Ovary (tissue), 9 donors: ENCODE results near the gene ADGRG3. TPM values are rescaled to one million over a fixed set of nuclear protein-coding genes. Genes with fewer than 3 reads are reported as not detected.

Source experiments
- DNase-seq, 5 donors: peaks; one replicate each; pipeline ENCODE4 v3.0.0-alpha.2; 2019 to 2020
- H3K27ac ChIP-seq, 2 donors: fragments of 200-600 bp; one replicate each; pipeline versions ENCODE4 v1.5.1 to v1.8.0; 2019 to 2022
- H3K27me3 ChIP-seq: fragments of 200-600 bp; one replicate; pipeline ENCODE4 v1.8.0; 2022
- H3K36me3 ChIP-seq: fragments of 200-600 bp; sonication (generic); one replicate; pipeline ENCODE4 v1.5.1; 2019
- H3K4me1 ChIP-seq: one replicate; pipeline ENCODE4 v1.8.1; 2013; ENCODE audit warnings: mild to moderate bottlenecking, moderate library complexity; ENCODE audit not compliant: insufficient read depth
- H3K4me3 ChIP-seq: fragments of 200-600 bp; sonication (generic); one replicate; pipeline ENCODE4 v1.5.1; 2017
- H3K9me3 ChIP-seq, 2 donors: fragments of 200-600 bp in 1 of 2; sonication (generic) in 1 of 2; one replicate each; pipeline versions ENCODE4 v1.5.1 to v1.8.1; 2013 to 2019; ENCODE audit warnings: mild to moderate bottlenecking in 1 of 2, moderate library complexity in 1 of 2
- CTCF ChIP-seq, 3 donors: fragments of 450-650 bp in 2 of 3; fragments of 200-600 bp in 1 of 3; IDR thresholded peaks; one replicate each; pipeline versions ENCODE4 v1.5.1 to v1.8.0; 2016 to 2022; ENCODE audit warnings: antibody characterized with exemption in 3 of 3, mild to moderate bottlenecking in 1 of 3
- EP300 ChIP-seq: sonication (generic); formaldehyde crosslinking; IDR thresholded peaks from one replicate; pipeline ENCODE4 v1.6.1; 2017; ENCODE audit warnings: antibody characterized with exemption
- POLR2A ChIP-seq: fragments of 450-650 bp; IDR thresholded peaks from one replicate; pipeline ENCODE4 v1.6.1; 2017; ENCODE audit warnings: antibody characterized with exemption, mild to moderate bottlenecking, moderate library complexity
- WGBS, 3 donors: extraction: QIAGEN DNeasy Blood & Tissue Kit in 1 of 3; methylation state at CpG; one replicate each; pipeline versions ENCODE4 v1.1.5 to v1.1.7; 2013 to 2017; 5-methylcytosine and 5-hydroxymethylcytosine counted together
- intact Hi-C, 4 donors: fragments of 100-400 bp; cut with DNase I; formaldehyde crosslinking; loops; one replicate each; pipeline versions ENCODE4 v1.11.0 to v1.15.1; 2022 to 2023
- polyA plus RNA-seq, 2 donors: library from polyadenylated mRNA; stranded (reverse); fragments of 200-250 nt in 1 of 2; fragments of 350-450 nt in 1 of 2; fragmentation: Illumina TruSeq in 1 of 2; extraction: RNeasy Lipid Tissue Mini Kit (QIAGEN cat#74804) in 1 of 2; gene quantifications; one replicate each; pipeline ENCODE4 v1.2.3, GENCODE V29; 2013 to 2014
- total RNA-seq, 7 donors: library from RNA; depleted of rRNA in 2 of 7; stranded (reverse); fragments of >200 nt in 2 of 7; fragmentation: NEBNext Ultra II Directional in 3 of 7; extraction: Animal tissue kit (Norgen Biotek cat#: 25700) in 3 of 7; gene quantifications; one replicate each; pipeline versions ENCODE4 v1.1.0 to v1.2.4, GENCODE V29; 2016 to 2023
- donor health status: DM: no; HTN: no; CAD: no; lungs with moderate emphysema.
- donor health status: DM: no; HTN: no; CAD: no.
- donor health status: Bipolar disorder and iron deficiency.
- donor health status: DM: yes; HTN: yes; CAD: no.
- donor health status: DM: no; HTN: no; CAD: no.
- donor health status: DM: yes; HTN: yes; CAD: no.

ADGRG3 gene
- total and polyA plus RNA-seq, 9 donors, result 0.40 to 1.7 (median 0.92) TPM

GRCh38 chr16:57725976-57726375 is 57.9 kb downstream of the ADGRG3 start:
- Histone ChIP-seq H3K27ac (no peak overlapping the region), H3K36me3 (no peaks in the 10 kb centered on the region), H3K9me3 (no peaks in the 10 kb centered on the region), H3K27me3 (no peaks in the 10 kb centered on the region), H3K4me1 (no peaks in the 10 kb centered on the region), H3K4me3 (no peak overlapping the region)
- intact Hi-C loops, result no loop called here
- TF ChIP-seq EP300, result no peak
- no peak for TF ChIP-seq POLR2A
- no peak for TF ChIP-seq CTCF (IDR thresholded peaks at IDR 0.05)
- WGBS, 3 donors, result 89 to 91% (median 89%) methylated on average over 30 of the region's 30 CpGs
- no peak for DNase-seq

- DNase-seq, result no peak
- Histone ChIP-seq H3K27ac (no peak overlapping the region), H3K27me3 (no peaks in the 10 kb centered on the region), H3K36me3 (no peaks in the 10 kb centered on the region), H3K9me3 (no peaks in the 10 kb centered on the region), H3K4me3 (no peak overlapping the region), H3K4me1 (no peaks in the 10 kb centered on the region)
- no peak for TF ChIP-seq CTCF (IDR thresholded peaks at IDR 0.05)
- no peak for TF ChIP-seq POLR2A
- no peak for TF ChIP-seq EP300
- WGBS, 3 donors, result 62 to 72% (median 71%) methylated on average over 7 of the region's 7 CpGs
- intact Hi-C loops, result no loop called here
Observed at GRCh38 chr16:57726433-57726947, 58.4 kb downstream of the ADGRG3 start.

- intact Hi-C loops, result no loop called here
- H3K36me3 ChIP-seq, result no peaks in the 10 kb centered on the region
- no peak for DNase-seq
Observed at GRCh38 chr16:57727610-57728009, 59.5 kb downstream of the ADGRG3 start.

GRCh38 chr16:57728336-57729181 is 60.5 kb downstream of the ADGRG3 start:
- Histone ChIP-seq H3K27ac (no peak overlapping the region), H3K9me3 (no peaks in the 10 kb centered on the region), H3K36me3 (no peaks in the 10 kb centered on the region), H3K4me3 (no peak overlapping the region), H3K4me1 (no peaks in the 10 kb centered on the region), H3K27me3 (no peaks in the 10 kb centered on the region)
- TF ChIP-seq EP300 (no peak), POLR2A (no peak), CTCF (IDR thresholded peaks at IDR 0.05) (no peak)
- WGBS, 3 donors, result 95 to 97% (median 96%) methylated on average over 14 of the region's 14 CpGs
- DNase-seq, result no peak
- intact Hi-C loops, result no loop called here

More at GRCh38 chr16:57727610-57728009, 59.5 kb downstream of the ADGRG3 start:
- H3K4me3 ChIP-seq, result no peak overlapping the region
- TF ChIP-seq POLR2A, result no peak
- TF ChIP-seq EP300, result no peak
- no peak for TF ChIP-seq CTCF (IDR thresholded peaks at IDR 0.05)
- no peak overlapping the region for H3K27ac ChIP-seq
- H3K4me1 ChIP-seq, result no peaks in the 10 kb centered on the region
- WGBS, 3 donors, result 64 to 74% (median 68%) methylated on average over 4 of the region's 4 CpGs
- H3K9me3 ChIP-seq, result no peaks in the 10 kb centered on the region
- no peaks in the 10 kb centered on the region for H3K27me3 ChIP-seq
